ENCODE data around the gene LTBP1.

LTBP1 gene

DNA sequence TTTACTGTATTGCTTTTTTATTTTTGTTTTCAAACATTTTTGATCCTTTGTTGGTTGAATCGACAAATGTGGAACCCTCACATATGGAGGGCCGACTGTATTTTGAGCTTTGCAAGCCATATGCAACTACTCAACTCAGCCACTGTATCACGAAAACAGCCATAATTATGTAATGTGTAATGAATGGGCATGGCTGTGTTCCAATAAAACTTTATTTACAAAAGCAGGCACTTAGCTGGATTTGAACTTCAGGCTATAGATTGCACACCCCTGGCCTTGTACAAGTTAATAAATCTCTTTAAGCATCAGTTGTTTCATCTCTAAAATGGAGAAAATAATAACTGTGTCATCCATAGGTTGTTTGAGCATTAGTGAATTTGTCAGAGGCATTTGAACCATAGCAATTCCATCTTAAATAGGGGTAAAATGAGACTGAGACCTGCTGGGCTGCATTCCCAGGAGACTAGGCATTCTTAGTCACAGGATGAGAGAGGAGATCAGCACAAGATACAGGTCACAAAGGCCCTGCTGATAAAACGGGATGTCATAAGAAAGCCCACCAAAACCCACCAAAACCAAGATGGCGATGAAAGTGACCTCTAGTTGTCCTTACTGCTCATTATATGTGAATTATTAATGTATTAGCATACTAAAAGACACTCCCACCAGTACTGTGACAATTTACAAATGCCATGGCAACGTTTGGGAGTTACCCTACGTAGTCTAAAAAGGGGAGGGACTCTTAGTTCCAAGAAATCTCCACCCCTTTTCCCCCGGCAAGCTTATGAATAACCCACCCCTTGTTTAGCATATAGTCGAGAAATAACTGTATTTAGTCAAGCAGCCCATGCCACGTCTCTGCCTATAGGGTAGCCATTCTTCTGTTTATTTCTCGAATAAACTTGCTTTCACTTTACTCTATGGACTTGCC lies 13.7 kb upstream of the LTBP1 start:
- no peak for DNase-seq

DNA sequence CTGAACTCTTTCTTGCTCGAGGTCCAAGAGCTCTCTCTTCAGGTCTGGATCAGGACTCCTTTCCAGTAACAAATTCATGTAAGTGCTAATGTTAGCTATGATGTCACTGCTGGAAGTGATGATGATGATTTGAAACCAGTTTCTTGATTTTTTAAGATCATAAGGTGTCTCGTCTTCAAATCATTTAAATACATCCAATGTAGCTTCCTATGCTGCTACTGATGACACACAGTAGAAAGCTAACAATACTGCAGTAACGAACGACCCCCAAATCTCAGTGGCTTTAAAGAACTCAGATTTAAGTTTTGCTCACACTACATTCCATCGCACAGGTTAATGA lies 13.0 kb upstream of the LTBP1 start:
- DNase-seq, result no peak

DNA sequence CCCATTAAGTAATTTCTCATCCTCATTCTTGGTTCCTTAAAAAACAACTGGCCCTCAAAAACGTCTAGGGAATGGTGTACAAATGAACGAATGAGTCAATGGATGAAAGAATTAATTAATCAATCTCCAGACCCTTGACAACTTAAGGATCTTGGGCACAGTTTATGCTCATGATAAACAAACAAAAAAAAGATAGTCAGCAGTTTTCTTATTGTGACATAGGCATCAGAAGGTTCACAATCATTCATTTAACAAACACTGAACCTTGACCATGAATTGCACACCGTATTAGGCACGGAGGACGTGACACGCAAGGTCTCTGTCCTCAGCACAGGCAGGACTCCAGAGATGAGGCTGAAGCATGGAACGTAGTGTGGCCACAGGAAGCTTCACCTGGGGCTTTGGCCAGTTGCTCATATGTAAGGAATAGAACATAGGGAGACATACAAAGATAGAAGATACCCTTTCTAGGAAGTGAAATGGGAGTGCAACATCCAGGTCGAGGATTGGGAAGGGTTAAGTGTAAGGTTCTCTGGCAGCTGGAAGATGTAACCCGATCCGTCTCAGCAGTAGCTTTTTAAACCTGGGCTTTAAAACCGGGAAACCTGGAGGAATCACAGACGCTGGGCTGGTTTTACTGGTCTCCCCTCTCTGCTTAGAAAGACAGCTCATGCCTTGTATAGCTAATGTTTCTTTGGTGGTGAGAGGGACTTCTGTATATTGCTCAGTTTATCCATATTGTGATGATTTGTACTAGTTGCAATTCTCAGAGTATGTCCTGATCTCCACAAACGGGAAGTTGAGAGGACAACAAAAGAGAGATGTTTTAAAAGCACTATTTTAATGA lies 8.9 kb upstream of the LTBP1 start:
- DNase-seq, result no peak

DNA sequence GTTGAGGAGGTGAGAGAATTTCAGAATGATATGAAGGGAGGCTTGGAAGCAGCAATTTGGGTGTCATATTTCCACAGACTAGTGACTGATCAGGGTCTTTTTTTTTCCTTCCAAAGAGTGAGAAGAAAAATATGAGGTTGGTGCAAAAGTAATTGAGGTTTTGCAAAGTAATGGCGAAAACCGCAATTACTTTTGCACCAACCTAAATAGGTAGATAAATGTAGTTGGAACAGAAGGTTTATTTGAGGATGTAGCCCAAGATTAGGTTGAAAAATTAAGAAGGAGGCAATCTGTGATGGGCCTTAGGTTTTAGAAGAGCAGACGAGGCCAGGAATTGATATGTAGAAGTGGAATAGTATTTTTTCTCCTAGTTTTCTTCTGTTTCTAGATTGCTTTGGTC lies 7.8 kb upstream of the LTBP1 start:
- no peak for DNase-seq

DNA sequence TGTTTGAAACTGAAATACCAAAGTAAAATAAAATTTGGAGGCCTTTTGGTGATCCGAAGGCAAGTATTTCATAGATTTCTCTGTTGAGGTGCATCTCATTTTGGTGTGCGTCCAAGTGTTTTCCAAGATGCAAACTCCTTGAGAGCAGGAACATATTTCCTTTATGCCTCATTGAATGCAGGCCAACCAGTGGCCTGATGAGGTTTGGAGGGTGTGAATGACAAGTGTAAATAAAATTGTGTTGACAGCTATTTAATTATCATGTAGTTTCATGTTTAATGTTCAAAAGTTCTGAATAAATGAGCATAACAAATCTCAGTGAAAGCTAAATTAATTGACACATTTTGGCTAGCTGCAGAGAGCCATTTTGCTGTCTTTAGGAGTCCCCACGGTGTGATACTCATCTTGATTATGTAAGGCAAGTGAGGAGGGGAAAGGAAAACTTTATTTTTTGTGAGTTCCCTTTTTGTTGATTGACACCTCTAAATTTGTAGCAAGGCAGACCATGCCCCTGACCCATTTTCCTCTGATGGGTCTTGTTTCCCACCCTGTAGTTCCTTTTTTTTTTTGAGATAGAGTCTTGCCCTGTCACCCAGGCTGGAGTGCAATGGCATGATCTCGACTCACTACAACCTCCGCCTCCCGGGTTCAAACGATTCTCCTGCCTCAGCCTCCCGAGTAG lies 6.3 kb upstream of the LTBP1 start:
- no peak for DNase-seq

DNA sequence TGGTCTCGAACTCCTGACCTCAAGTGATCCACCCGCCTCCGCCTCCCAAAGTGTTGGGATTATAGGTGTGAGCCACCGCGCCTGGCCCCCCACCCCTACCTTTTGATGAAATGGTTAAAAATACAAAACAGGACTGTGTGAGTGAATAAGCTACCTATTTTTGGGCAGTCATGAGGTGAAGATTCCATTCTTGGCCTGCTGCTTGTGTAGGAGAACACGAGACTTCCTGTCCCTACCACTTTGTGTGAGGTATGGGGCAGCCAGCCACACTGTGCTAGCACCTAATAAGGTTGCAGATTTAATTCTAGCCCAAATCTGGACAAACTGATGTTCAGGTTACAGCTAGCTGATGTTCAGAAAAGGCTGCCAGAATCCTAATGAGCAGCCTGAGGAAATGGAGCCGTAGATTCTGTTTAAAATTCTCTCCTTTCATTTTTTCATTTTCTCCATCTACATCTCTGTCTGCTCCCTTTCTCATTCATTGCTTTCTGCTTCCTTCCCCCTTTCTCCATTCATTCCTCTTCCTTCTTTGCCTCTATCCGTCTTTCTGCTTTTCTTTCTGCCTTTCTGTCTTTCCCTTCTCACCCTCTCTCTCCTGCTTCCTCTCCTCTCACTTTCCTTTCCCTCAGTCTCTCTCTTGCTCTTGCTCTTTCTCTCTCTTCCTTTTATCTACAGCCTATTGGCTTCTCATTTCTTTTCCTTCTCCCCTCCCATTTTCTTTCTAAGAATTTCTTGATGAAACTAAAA lies 4.6 kb upstream of the LTBP1 start:
- DNase-seq, result no peak

DNA sequence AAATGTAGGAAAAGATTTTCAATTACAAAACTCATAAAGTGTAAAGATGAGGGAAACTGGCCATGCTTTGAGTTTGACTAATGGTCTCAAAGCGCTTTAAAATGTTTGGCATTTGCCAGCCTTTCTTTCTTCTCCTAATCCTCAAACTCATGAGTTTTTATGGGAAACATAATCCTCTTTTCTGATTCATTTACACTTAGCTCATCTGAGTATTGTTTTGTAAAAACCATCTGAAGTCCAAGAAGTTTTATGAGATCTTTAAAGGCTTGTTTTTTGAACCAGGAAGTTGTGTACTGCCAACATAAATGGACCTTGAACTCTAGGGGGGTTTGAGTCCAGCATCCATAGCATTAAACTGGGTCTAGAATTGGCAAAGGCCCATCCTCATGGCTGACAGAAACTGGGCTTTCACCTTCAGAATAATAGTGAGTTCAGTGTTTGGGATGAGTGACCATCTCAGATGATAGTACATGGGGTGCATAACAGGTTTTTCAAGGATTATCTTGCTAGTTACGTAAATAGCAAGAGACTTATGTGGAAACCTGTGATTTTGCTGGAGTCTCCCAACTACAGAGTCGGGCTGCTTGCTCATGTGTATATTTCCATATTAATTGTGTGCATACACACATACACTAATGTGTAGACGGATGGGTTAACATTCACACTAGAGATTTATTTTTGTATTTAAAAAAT lies 3.8 kb upstream of the LTBP1 start:
- no peak for DNase-seq

DNA sequence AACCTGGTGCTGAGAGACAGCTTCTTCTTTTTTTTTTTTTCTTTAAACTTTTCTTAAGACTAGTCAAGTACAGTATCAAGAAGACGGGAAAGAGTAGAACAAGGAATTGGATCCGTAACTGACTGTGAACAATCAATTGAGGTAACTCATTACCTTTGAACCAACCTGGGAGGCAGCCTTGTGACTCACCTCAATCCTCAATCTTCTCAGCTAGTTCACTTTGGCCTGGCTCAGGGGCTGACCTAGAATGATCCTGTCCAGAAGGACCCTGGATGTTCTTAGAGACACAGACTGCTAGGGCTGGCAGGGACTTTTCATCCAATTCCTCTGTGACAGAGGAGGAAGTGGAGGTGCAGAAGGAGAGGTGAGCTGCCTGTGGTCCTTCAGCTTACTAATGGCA lies 1.5 kb upstream of the LTBP1 start:
- no peak for DNase-seq

DNA sequence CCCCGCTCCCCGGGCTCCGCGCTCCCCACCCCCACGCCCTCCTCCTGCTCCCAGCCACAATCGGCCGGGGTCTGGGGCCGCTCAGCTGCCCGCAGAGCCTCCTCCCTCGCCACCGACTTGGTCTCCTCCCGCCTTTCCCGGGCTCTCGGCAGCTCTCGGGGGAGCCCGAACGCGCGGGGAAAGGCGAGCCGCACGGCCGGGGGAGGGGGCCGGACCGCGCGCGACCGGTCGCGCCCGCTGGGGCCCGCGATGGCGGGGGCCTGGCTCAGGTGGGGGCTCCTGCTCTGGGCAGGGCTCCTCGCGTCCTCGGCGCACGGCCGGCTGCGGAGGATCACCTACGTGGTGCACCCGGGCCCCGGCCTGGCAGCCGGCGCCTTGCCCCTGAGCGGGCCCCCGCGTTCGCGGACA lies 327 bp downstream of the LTBP1 start:
- no peak for DNase-seq

DNA sequence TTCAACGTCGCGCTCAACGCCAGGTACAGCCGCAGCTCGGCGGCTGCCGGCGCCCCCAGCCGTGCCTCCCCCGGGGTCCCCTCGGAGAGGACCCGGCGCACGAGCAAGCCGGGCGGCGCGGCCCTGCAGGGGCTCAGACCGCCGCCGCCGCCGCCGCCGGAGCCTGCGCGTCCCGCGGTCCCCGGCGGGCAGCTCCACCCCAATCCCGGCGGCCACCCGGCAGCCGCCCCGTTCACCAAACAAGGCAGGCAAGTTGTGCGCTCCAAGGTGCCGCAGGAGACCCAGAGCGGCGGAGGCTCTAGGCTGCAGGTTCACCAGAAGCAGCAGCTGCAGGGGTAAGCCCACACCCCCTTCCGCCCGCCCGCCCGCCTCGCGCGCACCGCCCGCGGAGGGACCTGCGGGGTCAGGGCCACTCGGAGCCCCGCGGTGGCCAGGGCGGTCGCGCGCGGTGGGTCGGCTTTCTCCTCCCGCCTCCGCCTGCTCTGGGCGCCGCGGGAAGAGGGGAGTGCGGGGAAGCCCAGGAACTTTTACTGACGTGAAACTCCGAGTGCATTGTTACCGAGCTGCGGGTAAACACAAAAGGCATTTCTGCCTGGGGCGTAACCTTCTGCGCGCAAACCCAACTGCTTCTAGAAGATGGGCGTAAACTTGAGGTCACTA lies 861 bp downstream of the LTBP1 start:
- DNase-seq, result no peak

DNA sequence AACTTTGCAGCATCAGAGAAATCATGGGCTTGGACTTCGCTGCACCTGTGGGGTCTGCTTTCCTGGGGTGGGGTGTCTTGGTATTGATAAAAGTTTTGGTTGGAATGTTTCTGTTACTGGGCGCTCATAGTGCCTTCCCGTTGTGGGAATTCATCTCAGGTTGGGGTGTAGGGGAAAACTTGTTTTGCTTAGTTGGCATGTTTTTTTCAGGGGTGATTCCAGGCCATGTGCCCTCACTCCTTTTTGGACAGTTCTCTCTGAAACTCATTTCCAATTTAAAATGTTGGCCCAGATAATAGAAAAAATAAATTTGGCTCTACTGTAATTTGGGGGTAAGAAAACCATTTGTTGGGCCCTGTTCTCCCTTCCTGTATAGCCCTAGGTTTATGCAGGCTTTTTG lies 1.5 kb downstream of the LTBP1 start:
- DNase-seq, result no peak

DNA sequence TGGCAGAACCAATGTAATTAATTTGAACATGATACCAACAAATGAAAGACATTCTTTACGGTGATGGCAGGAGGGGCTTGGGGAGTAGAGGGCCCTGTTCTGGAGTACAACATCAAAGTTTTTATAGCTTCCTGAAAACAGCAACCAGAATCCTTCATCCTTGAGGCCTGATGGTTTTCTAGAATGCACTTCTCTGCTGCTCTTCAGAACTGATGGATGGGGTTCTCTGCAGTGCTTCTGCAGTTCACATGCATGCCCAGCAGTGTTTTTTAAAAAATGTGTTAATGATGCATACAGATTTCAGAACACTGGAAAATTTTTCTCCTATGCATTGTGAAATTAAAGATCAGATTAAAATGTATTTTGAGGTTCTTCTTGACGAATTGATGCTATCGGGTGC lies 2.5 kb downstream of the LTBP1 start:
- no peak for DNase-seq

DNA sequence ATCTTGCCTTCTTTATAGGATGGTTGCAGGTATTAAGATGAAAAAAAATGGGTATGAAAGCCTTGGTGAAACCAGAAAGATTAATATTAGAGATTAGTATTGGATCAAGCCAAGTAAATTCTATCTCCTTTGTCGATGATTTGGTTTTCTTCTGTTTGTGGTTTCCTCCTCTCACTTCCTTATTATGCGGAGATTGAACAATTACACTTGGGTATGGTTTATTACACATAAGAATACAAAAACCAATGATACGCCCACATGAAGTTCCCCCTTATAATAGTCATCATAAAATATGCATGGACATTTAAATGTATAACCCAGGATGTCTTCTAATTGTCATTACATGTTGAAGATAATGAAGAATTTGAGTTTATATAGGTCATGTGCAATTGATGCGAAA lies 4.9 kb downstream of the LTBP1 start:
- no peak for DNase-seq

DNA sequence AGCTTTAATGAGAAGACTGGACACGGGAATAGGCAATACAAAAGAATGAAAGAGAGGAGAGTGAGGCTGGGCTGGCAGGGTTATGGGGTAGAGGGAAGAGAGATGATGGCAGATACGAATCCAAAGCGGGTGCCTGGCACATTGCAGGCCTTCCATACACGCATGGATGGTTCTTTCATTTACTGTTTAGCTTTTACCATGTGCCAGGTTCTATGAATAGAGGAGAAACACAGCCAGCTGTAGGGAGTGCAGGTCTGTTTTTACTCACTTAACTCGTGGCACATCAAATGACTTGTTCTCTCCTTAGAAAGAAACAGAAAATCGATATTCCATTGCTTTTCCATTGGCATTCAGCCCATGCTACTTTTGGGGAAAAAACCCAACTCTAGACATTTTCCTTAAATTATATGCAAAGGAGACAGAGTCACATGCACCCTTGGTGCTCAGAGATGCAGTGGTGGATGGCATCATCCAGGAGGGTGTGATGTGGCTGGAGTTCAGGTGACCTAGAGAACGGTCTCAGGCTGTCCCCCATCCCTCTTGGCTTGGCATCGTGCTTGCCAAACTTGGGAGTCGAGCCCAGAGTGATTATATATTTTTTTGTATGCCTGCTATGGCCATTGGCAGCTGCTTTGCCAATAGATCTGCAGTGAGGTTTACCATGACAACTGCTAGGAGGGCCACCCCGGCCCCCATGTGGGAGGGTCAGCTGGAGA lies 6.2 kb downstream of the LTBP1 start:
- no peak for DNase-seq

DNA sequence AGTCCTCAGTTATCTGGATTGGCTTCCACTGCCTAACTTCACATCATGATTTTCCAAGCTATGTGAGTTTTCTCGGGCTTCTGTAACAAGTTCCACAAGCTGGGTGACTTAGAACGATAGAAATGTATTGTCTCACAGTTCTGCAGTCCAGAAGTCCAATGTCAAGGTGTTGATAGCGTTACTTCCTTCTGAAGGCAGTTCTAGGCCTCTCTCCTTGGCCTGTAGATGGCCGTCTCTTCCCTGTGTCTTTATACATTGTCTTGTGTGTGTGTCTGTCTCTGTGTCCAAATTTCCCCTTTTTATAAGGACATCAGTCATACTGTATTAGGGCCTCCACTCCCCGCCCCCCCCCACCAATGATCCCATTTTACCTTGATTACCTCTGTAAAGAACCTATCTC lies 7.5 kb downstream of the LTBP1 start:
- no peak for DNase-seq

DNA sequence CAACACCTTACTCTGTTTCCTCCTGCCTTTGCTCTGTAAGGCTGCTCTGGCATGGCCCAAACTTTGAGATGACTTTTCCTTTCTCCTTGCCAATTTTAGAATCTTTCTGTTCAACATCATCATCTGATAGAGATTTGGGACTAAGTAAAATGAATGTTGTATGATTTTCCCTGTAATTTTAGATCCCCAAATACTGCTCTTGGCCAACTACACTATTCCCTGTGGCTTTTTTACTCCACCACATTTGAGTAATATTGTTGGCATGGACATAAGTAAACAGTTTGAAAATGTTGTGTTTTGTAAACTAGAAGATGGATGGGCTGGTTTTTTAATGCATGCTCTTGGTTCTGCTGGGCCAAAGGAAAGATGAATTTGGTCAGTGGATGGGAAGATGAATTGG lies 12.1 kb downstream of the LTBP1 start:
- DNase-seq, result no peak

DNA sequence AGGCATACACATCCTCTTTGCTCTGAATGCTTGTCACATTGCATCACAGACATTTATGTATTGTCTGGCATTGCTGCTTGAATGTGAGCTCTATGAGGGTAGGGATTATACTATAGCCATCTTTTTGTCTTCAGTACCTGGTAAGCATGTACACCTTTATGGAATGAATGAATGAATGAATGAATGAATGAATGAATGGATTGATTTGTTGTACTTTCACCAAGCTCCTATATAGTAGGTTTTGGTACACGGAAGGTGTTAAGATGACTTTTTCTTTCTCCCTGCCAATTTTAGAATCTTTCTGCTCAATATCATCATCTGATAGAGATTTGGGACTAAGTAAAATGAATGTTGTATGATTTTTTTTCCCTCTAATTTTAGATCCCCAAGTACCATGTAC lies 13.5 kb downstream of the LTBP1 start:
- no peak for DNase-seq

DNA sequence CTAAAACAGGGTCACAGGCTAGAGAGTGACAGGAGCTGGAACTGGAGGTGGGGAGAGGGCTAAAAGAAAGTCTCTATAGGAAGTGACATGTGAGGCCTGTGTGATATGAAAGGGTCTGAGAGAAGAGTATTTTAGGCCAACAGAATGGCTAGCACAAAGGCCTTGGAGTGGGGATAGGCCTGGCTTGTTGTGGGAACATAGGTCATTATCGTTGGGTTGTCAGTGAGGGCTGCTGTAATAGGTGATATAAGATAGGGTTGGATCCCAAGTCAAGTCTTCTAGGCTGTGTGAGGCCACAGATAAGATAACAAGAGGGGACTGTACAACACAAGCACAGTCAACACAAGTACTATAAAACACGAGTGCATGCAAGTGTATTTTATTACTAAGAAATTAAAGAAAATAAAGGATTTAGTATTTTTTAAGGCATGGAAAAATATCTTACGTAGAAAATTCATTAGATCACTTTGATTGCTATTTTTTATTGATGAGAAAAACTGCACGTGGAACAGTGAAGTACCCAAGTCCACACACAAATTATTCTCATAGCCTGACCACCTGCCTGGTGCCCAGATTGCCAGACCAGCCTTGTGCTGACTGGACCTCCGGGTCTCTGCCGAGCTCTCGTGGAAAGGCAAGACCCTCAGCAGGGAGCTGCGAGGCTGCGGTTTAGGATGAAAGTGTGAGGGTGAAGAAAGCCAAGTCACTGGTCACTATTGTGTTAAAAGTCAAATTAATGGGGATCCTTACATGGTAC lies 14.1 kb downstream of the LTBP1 start:
- no peak for DNase-seq

DNA sequence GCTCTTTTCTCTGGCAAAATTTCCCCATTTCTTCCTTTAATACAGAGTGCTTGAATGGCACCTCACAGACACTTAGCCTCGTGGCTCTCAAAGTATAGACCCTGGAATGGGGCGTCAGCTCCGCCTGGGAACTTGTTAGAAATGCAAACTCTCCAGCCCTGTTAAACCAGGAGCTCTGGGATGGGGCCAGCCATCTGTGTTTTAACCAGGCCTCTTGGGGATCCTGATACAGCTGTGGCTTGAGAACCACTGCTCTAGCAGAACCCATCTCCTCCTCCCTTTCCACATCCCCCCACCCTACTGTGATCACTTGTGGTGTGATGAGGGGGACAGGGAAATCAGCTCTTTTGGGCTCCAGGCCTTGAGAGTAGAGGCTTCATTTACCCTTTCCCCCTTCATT lies 15.9 kb downstream of the LTBP1 start:
- DNase-seq, result no peak

DNA sequence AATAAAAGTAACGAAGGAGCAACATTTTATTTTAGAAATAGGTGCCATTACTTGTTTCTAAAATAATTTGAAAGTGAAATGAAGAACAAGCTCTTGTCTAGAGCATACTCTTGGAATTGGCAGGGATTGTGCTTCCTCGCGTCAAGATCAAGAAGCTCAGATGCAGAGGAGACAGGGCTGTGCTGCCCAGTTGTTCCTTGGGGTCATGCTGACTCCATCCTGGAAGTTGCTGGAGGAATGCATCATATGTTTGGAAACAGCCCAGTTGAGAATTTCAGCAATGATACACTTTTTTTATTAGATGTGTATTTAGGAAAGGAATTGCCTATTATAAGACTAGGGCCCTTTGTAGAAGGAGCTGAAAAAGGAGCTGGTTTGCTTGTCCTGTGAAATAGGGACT lies 17.2 kb downstream of the LTBP1 start:
- no peak for DNase-seq
